ENCODE data around the gene NDUFB7.
"Not testable (repeated sequence)": the region's sequence is repeated elsewhere in the genome, so short reads cannot be mapped to it uniquely, and the experiment has no call there.

DNA sequence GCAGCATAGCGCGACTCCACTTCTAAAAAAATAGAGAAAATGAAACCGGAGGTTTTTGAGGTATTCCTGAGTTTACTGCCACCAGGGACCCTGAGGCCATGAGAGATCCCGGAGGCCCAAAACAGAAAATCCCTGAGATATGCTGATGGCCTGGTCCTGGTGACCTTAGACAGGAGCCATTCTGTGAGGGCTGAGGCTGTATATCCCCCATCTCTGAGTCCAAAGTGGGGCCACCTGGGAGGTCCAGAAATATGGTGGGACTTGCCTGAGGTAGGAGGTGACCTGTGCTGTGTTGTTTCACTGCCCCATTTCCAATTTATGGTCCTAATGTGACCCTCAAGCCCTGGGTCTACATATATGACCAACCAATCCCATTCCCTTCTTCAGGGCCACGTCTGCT, 12.5 kb upstream of the NDUFB7 start:
- TF ChIP-seq EZH2 (IDR thresholded peaks at IDR 0.05; ENCODE audit: low read depth, unreplicated experiment); POLR2AphosphoS5 (IDR thresholded peaks at IDR 0.05; ENCODE audit: low read depth): not testable (repeated sequence)

Data from GM23338 (cell line).